ENCODE measurements around the gene APOLD1. TPM values are rescaled to one million over a fixed set of nuclear protein-coding genes. Genes with fewer than 3 reads are reported as not detected.

APOLD1 gene
- total and polyA plus RNA-seq, 7 experiments from 2014 or later: 0.25 to 11.1 (median 2.4) TPM

DNA sequence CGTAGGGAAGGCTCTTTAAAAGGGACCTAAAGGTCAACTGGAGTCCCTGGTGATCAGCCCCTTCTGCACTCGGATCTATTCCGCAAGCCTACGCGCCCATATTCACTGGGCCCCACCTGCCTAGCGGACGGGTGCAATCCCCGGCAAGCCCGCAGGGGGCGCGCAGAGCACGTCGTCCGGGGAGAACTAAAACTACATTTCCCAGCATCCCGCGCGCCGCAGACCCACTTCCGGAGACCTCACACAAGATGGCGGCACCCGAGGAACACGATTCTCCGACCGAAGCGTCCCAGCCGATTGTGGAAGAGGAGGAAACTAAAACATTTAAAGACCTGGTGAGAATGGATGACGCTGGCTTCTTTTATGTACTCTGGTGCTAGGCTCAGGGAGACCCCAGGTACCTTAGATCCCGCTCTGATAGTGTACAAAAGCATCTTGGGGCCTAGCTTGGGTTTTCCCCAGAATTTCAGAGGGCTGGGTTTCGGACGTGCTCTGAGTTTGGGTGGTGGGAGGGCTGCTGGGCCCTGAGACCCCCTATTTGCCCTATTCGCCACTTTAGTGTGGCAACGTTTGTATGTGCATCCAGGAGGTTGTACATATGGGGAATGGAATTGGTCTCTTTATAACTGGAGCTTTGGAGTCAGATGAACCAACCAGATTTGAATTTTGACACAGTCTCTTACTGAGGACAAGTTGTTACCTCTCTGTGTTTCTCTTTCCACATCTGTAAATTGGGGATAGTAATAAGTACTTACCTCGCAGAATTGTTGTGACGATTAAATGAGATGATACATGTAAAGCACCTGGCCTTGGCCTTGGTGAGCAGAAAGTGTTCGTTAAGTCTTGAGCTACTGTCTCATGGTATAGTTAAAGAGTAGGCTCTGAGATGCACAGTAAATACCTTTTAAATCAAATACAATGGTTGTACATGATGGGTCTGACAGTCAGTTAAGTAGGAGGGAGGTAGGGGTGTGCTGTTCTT, 28.0 kb downstream of the APOLD1 start, which contains the start of gene DDX47:
DDX47 (plus strand) TSS at position 227 of the 982 bp plus-strand sequence; CDS start at position 249, 22 bp downstream.
- peaks cover 0 to 6% (median 5%) of the 10 kb centered on the region in 3 experiments for H3K36me3 ChIP-seq (ENCODE audit: control insufficient read depth in 2 of 3, insufficient read depth in 3 of 3, low read length in 3 of 3)
- Mint-ChIP-seq H3K4me1 (peaks cover 36 to 84% (median 69%) of the 10 kb centered on the region in 7 donors), H3K9me3 (no peaks in the 10 kb centered on the region), H3K36me3 (peaks cover 5 to 30% (median 18%) of the 10 kb centered on the region in 5 donors), H3K4me3 (peak within 1 kb of the TSS; percentile 89 to 99 (median 96)), H3K27ac (peak within 1 kb of the TSS; percentile 84 to 99 (median 97)), H3K27me3 (no peaks in the 10 kb centered on the region)
- peak within 1 kb of the TSS; percentile 99 for H3K27ac ChIP-seq (ENCODE audit: low read depth, low read length)
- peaks cover 28 to 41% of the 10 kb centered on the region in 2 donors for H3K4me1 ChIP-seq (ENCODE audit: control insufficient read depth in 2 of 2, insufficient read depth in 2 of 2, low read length in 2 of 2)
- DNase-seq (peak; percentile 91 to 99 (median 96)), ATAC-seq (peak; percentile 97)
- ChIA-PET POLR2A (interaction anchor here (0.5 to 5.7 kb wide), 21 partner anchors 8 to 1786 kb away, joined by 3 to 99 read pairs (median 4); partner anchors contain the start of gene APOLD1), CTCF (interaction anchor here (0.7 to 6.6 kb wide), 4 partner anchors 15 to 25 kb away, joined by 4 to 84 read pairs (median 8); no protein-coding TSS in a partner anchor)
- intact Hi-C loops (cut with micrococcal nuclease): loop anchor here (1.0 to 10.0 kb wide), 9 partner anchors 10 to 1961 kb away; partner anchors contain the start of genes HEBP1 (in 2 of the 2), BORCS5 (in 1 of the 2) and DUSP16 (in 1 of the 2)
- no peaks in the 10 kb centered on the region for H3K27me3 ChIP-seq (ENCODE audit: control insufficient read depth in 2 of 2, insufficient read depth in 2 of 2, low read length in 2 of 2)
- no peaks in the 10 kb centered on the region for H3K9me3 ChIP-seq (ENCODE audit: control insufficient read depth in 2 of 3, low read length in 3 of 3)
- peak within 1 kb of the TSS; percentile 96 for H3K4me3 ChIP-seq (ENCODE audit: low read length)

- DNase-seq (no peak), ATAC-seq (no peak)
- Mint-ChIP-seq H3K27me3 (no peaks in the 10 kb centered on the region), H3K4me3 (no peak overlapping the region), H3K9me3 (no peaks in the 10 kb centered on the region), H3K27ac (no peak overlapping the region), H3K36me3 (peaks cover 5 to 58% (median 37%) of the 10 kb centered on the region in 5 donors), H3K4me1 (peaks cover 36 to 81% (median 73%) of the 10 kb centered on the region in 7 donors)
- Histone ChIP-seq H3K4me3 (ENCODE audit: low read length) (no peak overlapping the region), H3K27me3 (ENCODE audit: control insufficient read depth in 2 of 2, insufficient read depth in 2 of 2, low read length in 2 of 2) (no peaks in the 10 kb centered on the region), H3K27ac (ENCODE audit: low read depth, low read length) (no peak overlapping the region), H3K9me3 (ENCODE audit: control insufficient read depth in 2 of 3, low read length in 3 of 3) (no peaks in the 10 kb centered on the region), H3K4me1 (ENCODE audit: control insufficient read depth in 2 of 2, insufficient read depth in 2 of 2, low read length in 2 of 2) (peaks cover 16 to 28% of the 10 kb centered on the region in 2 donors), H3K36me3 (ENCODE audit: control insufficient read depth in 2 of 3, insufficient read depth in 3 of 3, low read length in 3 of 3) (peaks cover 4 to 36% (median 22%) of the 10 kb centered on the region in 3 experiments)
- intact Hi-C loops (cut with micrococcal nuclease): loop anchor here (10.0 kb wide), 1 partner anchor 1957 kb away; a partner anchor contains a TSS
- ChIA-PET POLR2A (no interaction called here), CTCF (no interaction called here)
These were observed 32.2 kb downstream of the APOLD1 start for GRCh38 chr12:12817616-12818015.

DNA sequence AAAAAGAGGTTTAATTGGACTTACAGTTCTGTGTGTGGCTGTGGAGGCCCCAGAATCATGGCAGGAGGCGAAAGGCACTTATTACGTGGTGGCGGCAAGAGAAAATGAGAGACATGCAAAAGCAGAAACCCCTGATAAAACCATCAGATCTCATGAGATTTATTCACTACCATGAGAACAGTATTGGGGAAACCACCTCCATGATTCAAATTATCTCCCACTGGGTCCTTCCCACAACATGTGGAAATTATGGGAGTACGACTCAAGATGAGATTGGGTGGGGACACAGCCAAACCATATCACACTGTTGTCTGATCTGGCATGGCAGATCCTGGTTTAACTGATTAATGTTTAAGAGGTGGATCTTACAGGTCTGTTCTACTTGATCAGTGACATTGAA, 33.2 kb downstream of the APOLD1 start:
- ATAC-seq (no peak), DNase-seq (no peak)
- Histone ChIP-seq H3K27ac (ENCODE audit: low read depth, low read length) (no peak overlapping the region), H3K4me1 (ENCODE audit: control insufficient read depth in 2 of 2, insufficient read depth in 2 of 2, low read length in 2 of 2) (peaks cover 8 to 22% of the 10 kb centered on the region in 2 donors), H3K9me3 (ENCODE audit: control insufficient read depth in 2 of 3, low read length in 3 of 3) (no peaks in the 10 kb centered on the region), H3K27me3 (ENCODE audit: control insufficient read depth in 2 of 2, insufficient read depth in 2 of 2, low read length in 2 of 2) (no peaks in the 10 kb centered on the region), H3K4me3 (ENCODE audit: low read length) (no peak overlapping the region), H3K36me3 (ENCODE audit: control insufficient read depth in 2 of 3, insufficient read depth in 3 of 3, low read length in 3 of 3) (peaks cover 9 to 41% (median 31%) of the 10 kb centered on the region in 3 experiments)
- no peaks in the 10 kb centered on the region for H3K27me3 Mint-ChIP-seq
- H3K27ac Mint-ChIP-seq: peak overlapping the region in 6 of 9 donors; percentile 10 to 71 (median 44)
- ChIA-PET POLR2A (interaction anchor here (0.6 kb wide), 1 partner anchor 96 kb away, joined by 3 read pairs; no protein-coding TSS in a partner anchor), CTCF (interaction anchor here (0.5 to 0.8 kb wide), 3 partner anchors 8 to 81 kb away, joined by 3 to 5 read pairs (median 3); partner anchors contain the start of gene GPRC5A)
- no peaks in the 10 kb centered on the region for H3K9me3 Mint-ChIP-seq
- H3K36me3 Mint-ChIP-seq: peaks cover 11 to 69% (median 40%) of the 10 kb centered on the region in 5 donors
- peaks cover 28 to 70% (median 62%) of the 10 kb centered on the region in 7 donors for H3K4me1 Mint-ChIP-seq
- H3K4me3 Mint-ChIP-seq: peak overlapping the region in 2 of 10 donors; percentile 4 to 28
- intact Hi-C loops (cut with micrococcal nuclease): loop anchor here (10.0 kb wide), 1 partner anchor 1956 kb away; a partner anchor contains a TSS

- H3K9me3 Mint-ChIP-seq: no peaks in the 10 kb centered on the region
- intact Hi-C loops (cut with micrococcal nuclease): loop anchor here (10.0 kb wide), 1 partner anchor 1956 kb away; a partner anchor contains a TSS
- POLR2A ChIA-PET: interaction anchor here (0.6 kb wide), 3 partner anchors 10 to 1580 kb away, joined by 3 to 4 read pairs (median 3); no protein-coding TSS in a partner anchor
- CTCF ChIA-PET: interaction anchor here (0.5 to 0.8 kb wide), 4 partner anchors 8 to 93 kb away, joined by 3 to 5 read pairs (median 3); partner anchors contain the start of gene GPRC5A
- H3K27ac Mint-ChIP-seq: peak overlapping the region in 5 of 9 donors; percentile 3 to 51 (median 26)
- Histone ChIP-seq H3K4me3 (ENCODE audit: low read length) (no peak overlapping the region), H3K27me3 (ENCODE audit: control insufficient read depth in 2 of 2, insufficient read depth in 2 of 2, low read length in 2 of 2) (no peaks in the 10 kb centered on the region), H3K36me3 (ENCODE audit: control insufficient read depth in 2 of 3, insufficient read depth in 3 of 3, low read length in 3 of 3) (peaks cover 14 to 45% (median 35%) of the 10 kb centered on the region in 3 experiments), H3K27ac (ENCODE audit: low read depth, low read length) (no peak overlapping the region), H3K9me3 (ENCODE audit: control insufficient read depth in 2 of 3, low read length in 3 of 3) (no peaks in the 10 kb centered on the region), H3K4me1 (ENCODE audit: control insufficient read depth in 2 of 2, insufficient read depth in 2 of 2, low read length in 2 of 2) (peaks cover 3 to 17% of the 10 kb centered on the region in 2 donors)
- ATAC-seq: no peak
- H3K4me1 Mint-ChIP-seq: peaks cover 25 to 64% (median 57%) of the 10 kb centered on the region in 7 donors
- H3K27me3 Mint-ChIP-seq: no peaks in the 10 kb centered on the region
- H3K4me3 Mint-ChIP-seq: peak overlapping the region in 1 of 10 donors; percentile 4
- DNase-seq: no peak
- peaks cover 11 to 69% (median 40%) of the 10 kb centered on the region in 5 donors for H3K36me3 Mint-ChIP-seq
These were observed 33.8 kb downstream of the APOLD1 start for GRCh38 chr12:12819221-12819620.

DNA sequence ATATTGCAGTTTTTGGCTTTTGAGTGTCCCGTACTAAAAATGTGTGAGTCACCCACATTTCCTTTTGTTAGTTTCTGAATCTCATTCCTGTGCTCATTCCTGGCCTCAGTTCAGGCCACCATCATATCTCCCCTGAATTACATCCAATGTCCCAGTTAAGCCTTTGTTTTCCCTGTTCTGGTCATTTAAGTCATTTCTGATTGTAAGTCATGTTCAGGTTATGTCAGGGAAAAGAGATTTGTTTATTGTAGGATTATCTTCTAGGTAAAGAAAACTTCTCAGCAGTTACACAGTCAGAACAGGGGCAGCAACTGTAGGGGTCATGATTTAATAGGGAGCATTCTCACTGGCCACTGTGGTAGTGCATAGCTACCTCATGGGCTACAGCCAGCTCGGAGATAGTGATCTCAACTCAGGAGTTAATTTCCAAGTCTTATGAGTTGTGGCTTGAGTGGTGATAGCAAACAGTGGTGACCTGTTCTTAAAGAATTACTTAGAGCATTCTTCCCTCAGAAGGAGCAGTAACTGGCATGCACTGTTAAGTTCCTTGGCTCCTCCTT, 34.4 kb downstream of the APOLD1 start:
- Mint-ChIP-seq H3K9me3 (no peaks in the 10 kb centered on the region), H3K36me3 (peaks cover 11 to 75% (median 40%) of the 10 kb centered on the region in 5 donors), H3K27me3 (no peaks in the 10 kb centered on the region), H3K4me1 (peaks cover 22 to 58% (median 50%) of the 10 kb centered on the region in 7 donors), H3K27ac (peak overlapping the region in 5 of 9 donors; percentile 10 to 80 (median 20)), H3K4me3 (no peak overlapping the region)
- intact Hi-C loops (cut with micrococcal nuclease): loop anchor here (10.0 kb wide), 1 partner anchor 1955 kb away; a partner anchor contains a TSS
- Histone ChIP-seq H3K4me3 (ENCODE audit: low read length) (no peak overlapping the region), H3K9me3 (ENCODE audit: control insufficient read depth in 2 of 3, low read length in 3 of 3) (no peaks in the 10 kb centered on the region), H3K36me3 (ENCODE audit: control insufficient read depth in 2 of 3, insufficient read depth in 3 of 3, low read length in 3 of 3) (peaks cover 19 to 51% (median 36%) of the 10 kb centered on the region in 3 experiments), H3K4me1 (ENCODE audit: control insufficient read depth in 2 of 2, insufficient read depth in 2 of 2, low read length in 2 of 2) (peaks cover 0 to 14% of the 10 kb centered on the region in 2 donors), H3K27me3 (ENCODE audit: control insufficient read depth in 2 of 2, insufficient read depth in 2 of 2, low read length in 2 of 2) (no peaks in the 10 kb centered on the region), H3K27ac (ENCODE audit: low read depth, low read length) (no peak overlapping the region)
- ChIA-PET POLR2A (interaction anchor here (0.6 kb wide), 2 partner anchors 10 to 1579 kb away, joined by 3 to 4 read pairs; no protein-coding TSS in a partner anchor), CTCF (interaction anchor here (0.5 kb wide), 1 partner anchor 92 kb away, joined by 3 read pairs; no protein-coding TSS in a partner anchor)
- DNase-seq: no peak
- ATAC-seq: no peak
